HG02884 (cell line): ENCODE data around the gene RAC2.

Experiments
- ATAC-seq: cut with Tn5 transposase; IDR thresholded peaks from one replicate; pipeline ENCODE4 v1.9.1; 2021; ENCODE audit warnings: mild to moderate bottlenecking, moderate library complexity; ENCODE audit not compliant: unreplicated experiment

Gene RAC2

GRCh38 chr22:37178350-37179125 is 65.5 kb downstream of the RAC2 start:
- no peak for ATAC-seq

- ATAC-seq: no peak
Observed at GRCh38 chr22:37177755-37178154, 66.3 kb downstream of the RAC2 start.

GRCh38 chr22:37177221-37177620 is 66.8 kb downstream of the RAC2 start:
- no peak for ATAC-seq

GRCh38 chr22:37176464-37177061 is 67.5 kb downstream of the RAC2 start:
- no peak for ATAC-seq

GRCh38 chr22:37175414-37176281 is 68.4 kb downstream of the RAC2 start:
- no peak for ATAC-seq
